ENCODE results near the gene FRRS1. TPM values are rescaled to one million over a fixed set of nuclear protein-coding genes. Genes with fewer than 3 reads are reported as not detected.

FRRS1 gene
- total RNA-seq, 1 donor from 2014 or later, result 9.1 TPM

DNA sequence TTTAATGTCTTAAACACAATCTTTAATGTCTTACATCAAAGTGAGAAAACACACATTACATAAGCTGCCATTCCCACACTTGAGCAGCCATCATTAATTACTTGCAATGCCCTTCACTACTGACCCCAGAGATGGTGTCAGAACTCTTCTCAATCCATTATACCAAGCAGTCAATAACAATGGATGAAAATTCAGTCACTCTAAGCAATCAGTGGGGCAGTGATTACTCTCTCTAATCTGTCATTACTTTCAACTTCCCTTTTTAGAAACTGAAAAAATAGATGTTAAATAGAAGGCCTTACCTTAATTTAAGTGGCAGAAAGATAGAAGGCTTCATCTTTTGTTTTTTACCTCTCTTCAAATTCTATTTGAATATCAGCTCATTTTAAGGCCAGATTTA is 9.7 kb upstream of the FRRS1 start:
- DNase-seq, result no peak
- ATAC-seq, result no peak
- Histone ChIP-seq H3K27me3 (ENCODE audit: low read depth) (no peaks in the 10 kb centered on the region), H3K36me3 (no peaks in the 10 kb centered on the region), H3K27ac (no peak overlapping the region), H3K4me3 (no peak overlapping the region), H3K4me1 (peaks cover 6% of the 10 kb centered on the region), H3K9me3 (no peaks in the 10 kb centered on the region)
- intact Hi-C loops (cut with DNase I), result no loop called here
- TF ChIP-seq, protein P1, sequence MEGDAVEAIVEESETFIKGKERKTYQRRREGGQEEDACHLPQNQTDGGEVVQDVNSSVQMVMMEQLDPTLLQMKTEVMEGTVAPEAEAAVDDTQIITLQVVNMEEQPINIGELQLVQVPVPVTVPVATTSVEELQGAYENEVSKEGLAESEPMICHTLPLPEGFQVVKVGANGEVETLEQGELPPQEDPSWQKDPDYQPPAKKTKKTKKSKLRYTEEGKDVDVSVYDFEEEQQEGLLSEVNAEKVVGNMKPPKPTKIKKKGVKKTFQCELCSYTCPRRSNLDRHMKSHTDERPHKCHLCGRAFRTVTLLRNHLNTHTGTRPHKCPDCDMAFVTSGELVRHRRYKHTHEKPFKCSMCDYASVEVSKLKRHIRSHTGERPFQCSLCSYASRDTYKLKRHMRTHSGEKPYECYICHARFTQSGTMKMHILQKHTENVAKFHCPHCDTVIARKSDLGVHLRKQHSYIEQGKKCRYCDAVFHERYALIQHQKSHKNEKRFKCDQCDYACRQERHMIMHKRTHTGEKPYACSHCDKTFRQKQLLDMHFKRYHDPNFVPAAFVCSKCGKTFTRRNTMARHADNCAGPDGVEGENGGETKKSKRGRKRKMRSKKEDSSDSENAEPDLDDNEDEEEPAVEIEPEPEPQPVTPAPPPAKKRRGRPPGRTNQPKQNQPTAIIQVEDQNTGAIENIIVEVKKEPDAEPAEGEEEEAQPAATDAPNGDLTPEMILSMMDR (IDR thresholded peaks at IDR 0.05), result no peak

DNA sequence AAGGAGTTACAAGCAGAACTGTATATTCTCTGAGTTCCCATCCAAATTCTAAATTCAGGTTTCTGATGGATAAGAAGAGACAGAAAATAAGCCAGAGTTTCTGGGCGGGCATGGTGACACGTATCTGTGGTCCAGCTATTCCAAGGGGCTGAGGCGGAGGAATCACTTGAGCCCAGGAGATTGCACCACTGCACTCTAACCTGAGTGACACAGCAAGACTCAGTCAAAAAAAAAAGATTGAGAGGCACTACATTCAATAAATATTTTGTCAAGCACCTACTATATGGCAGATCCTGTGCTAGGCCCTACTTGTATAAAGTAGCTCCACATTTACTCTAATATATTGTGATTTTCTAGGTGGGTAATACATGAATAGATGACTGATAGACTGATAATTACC is 6.4 kb upstream of the FRRS1 start:
- H3K27me3 ChIP-seq (ENCODE audit: low read depth), result no peaks in the 10 kb centered on the region
- TF ChIP-seq, protein P1 (IDR thresholded peaks at IDR 0.05), result no peak
- H3K4me1 ChIP-seq, result peaks cover 6% of the 10 kb centered on the region
- DNase-seq (no peak), ATAC-seq (no peak)
- H3K9me3 ChIP-seq, result no peaks in the 10 kb centered on the region
- no peaks in the 10 kb centered on the region for H3K36me3 ChIP-seq
- no peak overlapping the region for H3K27ac ChIP-seq
- no peak overlapping the region for H3K4me3 ChIP-seq
- intact Hi-C loops (cut with DNase I), result no loop called here

DNA sequence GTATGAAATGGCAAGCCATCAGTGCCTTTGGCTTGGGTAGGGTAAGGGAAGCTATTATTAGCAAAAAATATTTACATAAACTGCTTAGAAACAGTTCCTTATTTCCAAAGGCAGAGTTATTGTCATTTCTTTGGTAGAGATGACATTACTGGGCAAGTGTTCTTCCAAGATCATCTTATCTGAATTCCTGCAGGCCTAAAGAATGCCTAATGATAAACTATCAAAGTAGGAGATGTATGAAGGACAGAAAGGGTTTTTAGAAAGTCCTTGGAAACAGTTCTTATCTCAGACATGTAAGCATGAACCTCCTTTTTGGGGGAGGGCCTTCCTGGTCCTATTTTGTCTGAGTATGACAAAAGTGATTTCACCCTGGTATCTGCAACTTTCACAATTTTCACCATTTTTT is 5.1 kb upstream of the FRRS1 start:
- intact Hi-C loops (cut with DNase I), result no loop called here
- ATAC-seq, result no peak

DNA sequence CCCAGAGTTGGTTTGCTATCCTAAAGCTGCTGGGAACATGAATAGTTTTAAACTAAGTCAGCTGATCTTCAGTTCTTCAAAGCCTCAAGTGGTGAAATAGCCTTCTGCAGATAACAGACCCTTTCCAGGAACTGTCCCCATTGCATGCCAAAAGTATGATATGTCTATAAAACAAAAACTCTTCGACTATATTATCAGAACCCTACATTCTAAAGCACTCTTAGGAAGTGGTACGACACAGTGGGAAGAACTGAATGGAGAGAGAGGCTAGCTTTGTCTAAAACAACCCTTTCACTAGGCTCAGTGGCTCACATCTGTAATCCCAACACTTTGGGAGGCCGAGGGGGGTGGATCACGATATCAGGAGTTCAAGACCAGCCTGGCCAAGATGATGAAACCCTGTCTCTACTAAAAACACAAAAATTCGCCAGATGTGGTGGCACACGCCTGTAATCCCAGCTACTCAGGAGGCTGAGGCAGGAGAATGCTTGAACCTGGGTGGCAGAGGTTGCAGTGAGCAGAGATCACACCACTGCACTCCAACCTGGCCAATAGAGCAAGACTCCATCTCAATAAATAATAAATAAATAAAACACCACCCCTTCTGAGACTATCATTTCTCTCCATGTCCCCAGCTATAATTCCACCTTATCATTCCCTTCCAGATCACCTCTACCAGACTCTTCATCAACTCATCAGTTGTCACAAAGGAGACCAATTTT is 2.2 kb upstream of the FRRS1 start:
- intact Hi-C loops (cut with DNase I), result no loop called here
- TF ChIP-seq, protein P1 (IDR thresholded peaks at IDR 0.05), result no peak
- DNase-seq (no peak), ATAC-seq (no peak)
- H3K27ac ChIP-seq, result no peak overlapping the region
- no peaks in the 10 kb centered on the region for H3K9me3 ChIP-seq
- peaks cover 32% of the 10 kb centered on the region for H3K4me1 ChIP-seq
- H3K4me3 ChIP-seq, result no peak overlapping the region
- no peaks in the 10 kb centered on the region for H3K36me3 ChIP-seq
- no peaks in the 10 kb centered on the region for H3K27me3 ChIP-seq (ENCODE audit: low read depth)

More for the DNA sequence above, 5.1 kb upstream of the FRRS1 start:
- H3K4me1 ChIP-seq, result peaks cover 12% of the 10 kb centered on the region
- H3K9me3 ChIP-seq, result no peaks in the 10 kb centered on the region
- TF ChIP-seq, protein P1 (IDR thresholded peaks at IDR 0.05), result no peak
- H3K27me3 ChIP-seq (ENCODE audit: low read depth), result no peaks in the 10 kb centered on the region
- no peak overlapping the region for H3K4me3 ChIP-seq
- H3K36me3 ChIP-seq, result no peaks in the 10 kb centered on the region
- DNase-seq, result no peak
- no peak overlapping the region for H3K27ac ChIP-seq

DNA sequence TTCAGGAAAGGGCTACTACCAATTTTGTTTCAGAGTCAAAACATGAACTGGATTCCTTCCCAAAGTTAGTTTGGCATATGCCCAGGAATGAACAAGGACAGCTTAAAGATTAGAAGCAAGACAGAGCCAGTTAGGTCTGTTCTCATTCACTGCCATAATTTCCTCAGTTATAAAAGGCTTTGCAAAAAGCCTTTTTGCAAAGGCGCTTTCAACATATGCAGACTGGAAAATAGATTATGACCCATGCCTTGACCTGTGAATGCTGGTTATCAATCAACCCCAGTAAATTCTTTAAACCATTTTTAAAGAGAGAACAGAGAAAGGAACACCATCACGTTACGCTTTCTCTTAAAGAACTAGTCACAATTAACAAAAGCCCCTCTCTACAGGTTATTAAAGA is 1.7 kb upstream of the FRRS1 start:
- no peak overlapping the region for H3K27ac ChIP-seq
- H3K4me3 ChIP-seq, result no peak overlapping the region
- H3K9me3 ChIP-seq, result no peaks in the 10 kb centered on the region
- H3K36me3 ChIP-seq, result no peaks in the 10 kb centered on the region
- no peaks in the 10 kb centered on the region for H3K27me3 ChIP-seq (ENCODE audit: low read depth)
- peaks cover 34% of the 10 kb centered on the region for H3K4me1 ChIP-seq
- intact Hi-C loops (cut with DNase I), result no loop called here
- ATAC-seq (no peak), DNase-seq (no peak)
- TF ChIP-seq, protein P1 (IDR thresholded peaks at IDR 0.05), result no peak
